ENCODE data around the gene RABAC1. TPM values are rescaled to one million over a fixed set of nuclear protein-coding genes. Genes with fewer than 3 reads are reported as not detected.

Gene RABAC1
- total and polyA plus RNA-seq, 10 of the 15 experiments (the other 5 are each of a cell fraction or from before 2014, with no cell fraction given): 10.9 to 115 (median 49.2) TPM

DNA sequence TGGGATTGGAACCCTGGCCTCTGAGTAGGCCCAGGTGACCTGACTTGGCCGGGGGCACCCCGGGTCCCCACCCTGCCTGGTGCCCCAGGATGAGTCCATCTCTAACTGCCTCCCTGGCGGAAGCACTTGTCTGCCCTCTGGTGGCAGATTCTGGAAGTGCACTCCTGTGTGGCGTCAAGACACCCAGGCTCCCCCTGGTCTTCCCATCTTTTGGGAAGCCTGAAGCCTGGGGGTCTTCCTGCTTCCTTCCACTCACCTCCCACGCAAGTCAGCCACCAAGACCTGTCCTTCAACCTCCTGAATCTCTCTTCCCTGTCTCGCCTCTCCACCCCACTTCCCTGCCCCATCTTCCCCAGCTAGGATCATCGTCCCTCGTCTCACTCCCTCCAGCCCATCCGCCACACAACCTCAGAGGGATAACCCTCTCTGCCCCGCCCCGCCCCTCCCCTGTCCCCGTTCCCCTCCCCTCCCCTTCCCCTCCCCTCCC is 7.4 kb downstream of the RABAC1 start (continued):
- TF ChIP-seq USF2 (IDR thresholded peaks at IDR 0.05; ENCODE audit: borderline replicate concordance, low read depth, low read length) (no peak), HDAC2 (IDR thresholded peaks at IDR 0.05) (no peak), PAX8 (IDR thresholded peaks at IDR 0.05) (no peak), SPI1 (IDR thresholded peaks at IDR 0.05; ENCODE audit: borderline replicate concordance, insufficient read depth, low read depth, low read length) (no peak), SMC3 (IDR thresholded peaks at IDR 0.05; ENCODE audit: borderline replicate concordance, low read length) (peak; percentile 95), ZNF217 (IDR thresholded peaks at IDR 0.05) (no peak), RAD51 (IDR thresholded peaks at IDR 0.05) (no peak), IRF4 (IDR thresholded peaks at IDR 0.05; ENCODE audit: low read depth, low read length) (no peak), SUPT20H (IDR thresholded peaks at IDR 0.05; ENCODE audit: borderline replicate concordance, control insufficient read depth, low read depth, low read length) (no peak), CEBPZ (IDR thresholded peaks at IDR 0.05; ENCODE audit: low read depth, low read length) (no peak), ZBTB11 (CRISPR knock-in tag; IDR thresholded peaks at IDR 0.05) (no peak), ZNF24 (IDR thresholded peaks at IDR 0.05) (no peak), LARP7 (IDR thresholded peaks at IDR 0.05) (no peak), MYB (IDR thresholded peaks at IDR 0.05; ENCODE audit: borderline replicate concordance, low read depth, low read length) (no peak), POLR2AphosphoS2 (IDR thresholded peaks at IDR 0.05; ENCODE audit: low read depth, low read length) (no peak), ZNF274 (IDR thresholded peaks at IDR 0.05; ENCODE audit: insufficient read depth, insufficient read length) (no peak), NRF1 (conservative IDR thresholded peaks at IDR 0.05; ENCODE audit: low read depth, low read length) (no peak), CBFB (IDR thresholded peaks at IDR 0.05; ENCODE audit: low read depth) (no peak), MTA3 (IDR thresholded peaks at IDR 0.05; ENCODE audit: borderline replicate concordance, low read length) (no peak)
- TF ChIP-seq, protein P1, sequence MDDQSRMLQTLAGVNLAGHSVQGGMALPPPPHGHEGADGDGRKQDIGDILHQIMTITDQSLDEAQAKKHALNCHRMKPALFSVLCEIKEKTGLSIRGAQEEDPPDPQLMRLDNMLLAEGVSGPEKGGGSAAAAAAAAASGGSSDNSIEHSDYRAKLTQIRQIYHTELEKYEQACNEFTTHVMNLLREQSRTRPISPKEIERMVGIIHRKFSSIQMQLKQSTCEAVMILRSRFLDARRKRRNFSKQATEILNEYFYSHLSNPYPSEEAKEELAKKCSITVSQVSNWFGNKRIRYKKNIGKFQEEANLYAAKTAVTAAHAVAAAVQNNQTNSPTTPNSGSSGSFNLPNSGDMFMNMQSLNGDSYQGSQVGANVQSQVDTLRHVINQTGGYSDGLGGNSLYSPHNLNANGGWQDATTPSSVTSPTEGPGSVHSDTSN (IDR thresholded peaks at IDR 0.05; ENCODE audit: insufficient replicate concordance, low read depth, low read length): no peak
- TF ChIP-seq, protein P2, sequence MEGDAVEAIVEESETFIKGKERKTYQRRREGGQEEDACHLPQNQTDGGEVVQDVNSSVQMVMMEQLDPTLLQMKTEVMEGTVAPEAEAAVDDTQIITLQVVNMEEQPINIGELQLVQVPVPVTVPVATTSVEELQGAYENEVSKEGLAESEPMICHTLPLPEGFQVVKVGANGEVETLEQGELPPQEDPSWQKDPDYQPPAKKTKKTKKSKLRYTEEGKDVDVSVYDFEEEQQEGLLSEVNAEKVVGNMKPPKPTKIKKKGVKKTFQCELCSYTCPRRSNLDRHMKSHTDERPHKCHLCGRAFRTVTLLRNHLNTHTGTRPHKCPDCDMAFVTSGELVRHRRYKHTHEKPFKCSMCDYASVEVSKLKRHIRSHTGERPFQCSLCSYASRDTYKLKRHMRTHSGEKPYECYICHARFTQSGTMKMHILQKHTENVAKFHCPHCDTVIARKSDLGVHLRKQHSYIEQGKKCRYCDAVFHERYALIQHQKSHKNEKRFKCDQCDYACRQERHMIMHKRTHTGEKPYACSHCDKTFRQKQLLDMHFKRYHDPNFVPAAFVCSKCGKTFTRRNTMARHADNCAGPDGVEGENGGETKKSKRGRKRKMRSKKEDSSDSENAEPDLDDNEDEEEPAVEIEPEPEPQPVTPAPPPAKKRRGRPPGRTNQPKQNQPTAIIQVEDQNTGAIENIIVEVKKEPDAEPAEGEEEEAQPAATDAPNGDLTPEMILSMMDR (IDR thresholded peaks at IDR 0.05 in 2 of 3, conservative IDR thresholded peaks at IDR 0.05 in 1 of 3; ENCODE audit: control insufficient read depth in 2 of 3, extremely low read depth in 1 of 3, insufficient read depth in 1 of 3, low read depth in 3 of 3, low read length in 3 of 3): peak; percentile 96 to 99 (median 97)
